GM18508 (cell line): ENCODE results near the gene TMED8.
A peak's percentile ranks its signal among the peaks of the same experiment; 100 is the strongest.
"Not testable (repeated sequence)": the region's sequence is repeated elsewhere in the genome, so short reads cannot be mapped to it uniquely, and the experiment has no call there.

Experiments
- ATAC-seq: cut with Tn5 transposase; IDR thresholded peaks from one replicate; pipeline ENCODE4 v1.9.1; 2021; ENCODE audit warnings: moderate number of reproducible peaks; ENCODE audit not compliant: insufficient read depth, unreplicated experiment

TMED8 gene

DNA sequence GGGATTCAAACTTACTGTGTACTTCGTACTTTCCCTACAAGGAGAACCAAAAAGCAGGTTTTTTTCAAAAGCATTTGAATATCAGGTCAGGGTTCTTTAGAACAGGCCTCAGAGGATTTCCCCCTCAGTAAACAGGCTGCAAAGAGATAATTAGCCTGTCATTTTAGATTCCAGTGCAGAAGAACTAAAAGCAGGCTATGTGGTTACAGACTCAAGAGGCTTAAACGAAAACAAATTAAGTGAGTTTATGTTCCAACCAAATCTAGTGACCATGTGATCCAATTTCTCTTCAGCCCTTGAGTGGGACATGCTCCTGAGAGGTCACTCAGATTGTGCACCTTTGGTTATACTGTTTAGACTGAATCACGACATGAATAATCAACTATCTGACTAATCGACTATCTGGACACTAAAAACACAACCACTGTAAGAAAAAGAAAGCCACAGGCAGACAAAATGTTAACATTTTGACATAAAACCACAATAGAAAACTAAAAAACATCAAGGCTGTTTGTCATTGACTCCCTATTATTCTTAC, 4.5 kb downstream of the TMED8 start:
- peak; percentile 32 for ATAC-seq

DNA sequence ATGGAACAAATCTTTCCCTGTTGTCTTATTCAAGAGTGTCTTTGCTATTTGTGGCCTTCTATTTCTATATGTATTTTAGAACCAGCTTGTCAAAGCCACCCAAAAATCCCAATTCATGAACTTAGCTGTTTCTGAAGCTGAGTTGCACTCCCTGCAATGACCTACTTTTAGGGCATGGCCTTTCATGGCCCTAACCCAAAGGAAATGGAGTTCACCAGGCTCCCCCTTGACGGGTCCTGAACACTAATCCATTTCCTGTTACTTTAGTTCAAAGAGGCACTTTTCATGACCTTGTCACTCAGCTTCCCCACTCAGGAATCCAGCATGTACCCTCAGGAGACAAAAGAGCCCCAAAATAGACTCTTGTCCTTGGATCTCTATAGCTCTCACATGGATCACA, 7.6 kb downstream of the TMED8 start:
- ATAC-seq, result no peak

DNA sequence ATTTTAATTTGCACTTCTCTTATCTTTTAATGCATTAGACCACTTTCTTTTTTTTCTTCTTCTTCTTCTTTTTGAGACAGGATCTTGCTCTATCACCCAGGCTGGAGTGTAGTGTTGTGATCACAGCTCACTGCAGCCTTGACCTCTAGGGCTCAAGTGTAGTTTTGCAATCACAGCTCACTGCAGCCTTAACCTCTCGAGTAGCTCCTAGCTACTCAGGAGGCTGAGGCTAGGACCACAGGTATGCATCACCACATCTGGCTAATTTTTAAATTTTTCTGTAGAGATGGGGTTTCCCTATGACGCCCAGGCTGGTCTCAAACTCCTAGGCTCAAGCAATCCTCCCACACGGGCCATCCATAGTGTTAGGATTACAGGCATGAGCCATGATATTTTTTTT, 12.7 kb downstream of the TMED8 start:
- ATAC-seq, result no peak

DNA sequence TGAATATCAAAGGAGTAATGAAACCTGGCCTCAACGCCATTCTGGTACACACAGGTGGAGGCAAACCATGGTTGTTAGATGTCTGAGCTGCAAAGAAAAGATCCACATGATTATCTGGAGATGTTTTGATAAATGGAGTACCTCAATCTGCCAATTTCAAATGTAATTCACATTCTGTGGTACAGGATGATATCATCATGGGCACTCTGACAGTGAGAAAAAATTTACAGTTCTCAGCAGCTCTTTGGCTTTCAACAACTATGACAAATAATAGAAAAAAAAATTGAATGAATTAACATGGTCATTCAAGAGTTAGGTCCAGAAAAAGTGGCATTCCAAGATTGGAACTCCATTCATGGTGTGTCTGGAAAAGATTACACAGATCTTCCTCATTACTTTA, 17.3 kb downstream of the TMED8 start:
- ATAC-seq, result no peak

DNA sequence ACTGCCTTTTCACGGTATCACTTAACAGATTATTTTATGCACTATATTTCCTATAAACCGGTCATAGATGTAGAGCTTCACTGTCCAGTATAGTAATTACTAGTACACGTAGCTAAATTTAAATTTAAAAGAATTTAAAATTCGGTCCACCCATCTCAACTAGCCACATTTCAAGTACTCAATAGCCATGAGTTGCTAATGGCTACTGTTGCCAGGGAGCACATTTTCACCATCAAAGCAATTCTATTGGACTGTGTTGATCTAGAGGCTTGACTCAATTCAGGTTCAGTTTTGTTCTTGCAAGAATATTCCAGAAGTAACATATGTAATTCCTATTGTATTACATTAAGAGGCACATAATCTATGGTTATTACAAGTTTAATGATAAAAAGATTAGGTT, 20.0 kb downstream of the TMED8 start:
- ATAC-seq, result no peak

DNA sequence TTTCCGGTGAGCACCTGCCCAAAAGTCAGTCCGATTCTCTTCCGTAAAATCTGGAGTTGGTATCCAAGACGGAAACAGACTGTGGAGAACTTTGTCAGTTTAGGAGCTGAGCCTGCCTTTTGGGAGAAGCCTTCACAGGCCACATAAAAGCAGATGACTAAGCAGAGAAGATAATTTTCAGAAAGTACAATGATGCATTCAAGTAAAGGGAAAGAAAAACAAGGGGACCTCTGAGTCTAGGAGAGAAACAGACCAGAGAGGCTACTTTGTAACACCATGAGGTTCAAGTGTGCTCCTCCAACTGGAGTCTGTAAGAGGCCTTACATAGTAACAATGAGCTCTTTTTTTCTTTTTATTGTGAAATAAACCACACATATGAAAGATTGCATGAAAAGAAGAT, 21.1 kb downstream of the TMED8 start:
- ATAC-seq, result no peak

DNA sequence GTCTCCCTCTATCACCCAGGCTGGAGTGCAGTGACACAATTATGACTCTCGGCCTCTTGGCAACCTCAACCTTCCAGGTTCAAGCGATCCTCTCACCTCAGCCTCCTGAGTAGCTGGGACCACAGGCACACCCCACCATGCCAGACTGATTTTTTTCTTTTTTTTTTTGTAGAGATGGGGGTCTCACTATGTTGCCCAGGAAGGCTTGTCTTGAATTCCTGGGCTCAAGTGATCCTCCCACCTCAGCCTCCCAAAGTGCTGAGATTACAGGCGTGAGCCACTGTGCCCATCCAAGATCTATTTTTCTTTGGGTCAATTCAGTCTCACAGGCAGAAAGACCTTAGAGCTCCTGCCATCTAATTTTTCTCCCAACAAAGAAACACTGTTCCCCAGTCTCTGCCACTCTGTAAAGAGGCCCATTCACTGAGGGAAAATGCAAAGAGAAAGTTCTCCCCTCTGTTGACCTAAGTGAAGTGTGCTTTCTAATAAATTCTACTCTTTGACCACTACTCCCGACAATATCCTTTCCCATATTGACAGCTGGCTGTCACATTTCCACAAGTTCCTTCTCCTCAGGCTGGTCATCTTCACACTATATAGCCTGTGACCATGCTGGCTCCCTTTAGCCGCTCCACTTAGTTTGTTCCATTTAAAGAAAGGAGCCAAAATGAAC, 23.3 kb downstream of the TMED8 start:
- no peak for ATAC-seq

DNA sequence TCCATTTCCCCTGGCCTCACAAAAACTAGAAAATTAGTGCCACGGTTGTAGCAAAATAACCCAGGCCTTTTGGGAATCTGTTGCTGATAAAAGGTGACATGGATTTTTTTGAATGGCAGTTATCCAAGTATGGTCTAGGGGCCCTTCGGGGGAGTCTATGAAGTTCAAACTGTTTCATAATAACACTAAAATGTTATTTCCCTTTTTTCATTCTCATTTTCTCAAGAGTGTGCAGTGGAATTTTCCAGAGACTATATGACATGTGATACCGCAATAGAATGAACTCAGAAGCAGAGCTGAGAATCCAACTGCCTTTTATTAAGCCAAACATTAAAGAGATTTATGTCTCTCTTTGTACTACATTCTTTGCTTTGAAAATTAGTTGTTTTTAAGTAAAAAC, 29.1 kb downstream of the TMED8 start:
- ATAC-seq, result no peak

DNA sequence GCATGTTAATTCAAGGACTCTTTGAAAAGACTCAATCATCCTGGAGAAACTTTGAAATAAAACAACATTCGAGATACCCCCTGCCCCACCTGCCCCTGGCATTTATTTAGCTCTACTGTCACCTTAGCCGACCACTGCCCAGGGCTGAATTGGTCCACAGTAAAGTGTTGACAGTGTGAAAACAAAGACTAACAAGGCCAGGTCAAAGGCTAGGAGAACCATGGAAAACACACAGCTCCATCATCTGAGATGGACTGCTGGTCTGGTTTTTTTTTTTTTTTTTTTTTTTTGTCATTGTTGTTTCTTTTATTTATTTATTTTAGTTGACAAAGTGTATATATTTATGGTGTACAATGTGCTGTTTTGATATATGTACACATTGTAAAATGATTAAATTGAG, 30.4 kb downstream of the TMED8 start:
- no peak for ATAC-seq

DNA sequence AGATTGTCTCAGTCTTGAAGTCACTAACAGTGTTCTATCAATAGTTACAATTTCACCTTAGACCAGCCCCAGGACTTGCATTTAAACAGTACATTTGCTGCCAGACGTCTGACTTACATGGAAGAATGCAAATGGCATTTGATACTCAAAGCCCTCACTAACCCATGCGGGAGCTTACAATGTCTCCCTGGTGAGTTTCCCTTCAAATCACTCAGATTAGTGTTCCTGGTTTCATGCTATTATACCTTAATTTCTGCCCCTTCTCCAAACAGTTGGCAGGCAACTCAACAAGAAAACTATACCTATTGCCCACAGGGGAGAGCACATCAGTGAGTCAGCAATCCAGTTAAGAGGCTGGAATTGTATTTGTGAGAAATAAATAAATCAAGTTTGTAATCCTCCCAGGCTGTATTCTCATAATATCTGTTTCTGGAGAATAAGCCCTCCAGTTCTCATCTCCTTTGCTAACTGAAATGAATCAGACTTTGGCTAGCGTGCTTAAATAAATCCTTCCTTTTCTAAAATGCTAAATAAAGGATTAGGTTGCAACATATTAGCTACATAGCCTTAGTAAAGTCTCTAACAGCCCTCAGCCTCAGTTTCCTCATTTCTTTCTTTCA, 32.4 kb downstream of the TMED8 start:
- ATAC-seq, result no peak

DNA sequence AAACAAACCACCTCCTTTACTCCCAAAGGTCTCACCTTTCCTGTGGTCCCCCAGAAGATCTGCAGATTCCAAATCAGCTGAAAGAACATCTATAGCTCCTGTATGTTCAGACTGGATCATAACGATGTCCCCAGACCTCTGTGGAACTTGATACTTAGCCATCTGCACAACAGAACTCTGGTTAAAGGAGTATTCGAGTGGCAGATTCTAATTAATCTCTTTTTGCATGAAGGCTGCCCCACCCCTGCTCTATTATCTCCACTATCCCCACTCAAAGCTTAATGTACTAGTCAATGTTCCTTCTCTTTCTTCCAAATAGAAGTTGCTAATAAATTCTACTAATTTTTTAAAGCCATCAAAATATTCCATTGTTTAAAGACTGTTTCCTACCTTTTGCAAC, 33.2 kb downstream of the TMED8 start:
- ATAC-seq, result no peak

DNA sequence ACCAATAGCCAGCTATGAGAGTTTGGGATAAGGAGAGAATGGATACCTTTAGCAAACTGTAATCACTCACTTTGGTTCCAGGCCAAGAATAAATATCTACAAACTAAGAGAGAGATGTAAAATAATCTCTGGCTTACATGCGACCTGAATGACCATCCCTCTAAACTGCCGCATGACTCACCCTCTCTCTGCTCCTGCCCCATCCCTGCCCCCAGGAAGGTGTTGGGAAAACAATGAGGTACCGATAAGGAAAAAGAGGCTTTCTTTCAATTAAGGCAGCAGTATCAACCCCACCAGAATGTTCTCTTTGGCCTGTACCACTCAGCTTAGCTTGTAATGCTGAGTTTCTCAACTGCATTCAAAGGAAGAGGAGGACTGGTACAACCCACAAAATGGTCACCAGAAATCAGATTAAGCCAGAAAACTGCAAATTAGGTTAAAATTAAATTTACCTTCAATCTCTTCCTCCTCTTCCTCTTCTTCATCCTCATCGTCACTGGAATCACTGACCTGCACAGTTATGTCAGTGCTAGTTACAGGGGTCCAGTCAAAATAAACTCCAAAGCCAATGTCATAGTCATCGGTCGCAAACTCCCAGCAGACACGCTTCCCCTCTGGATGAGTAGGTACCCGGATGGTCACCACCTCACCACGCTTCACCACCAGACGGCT, 34.0 kb downstream of the TMED8 start:
- no peak for ATAC-seq

DNA sequence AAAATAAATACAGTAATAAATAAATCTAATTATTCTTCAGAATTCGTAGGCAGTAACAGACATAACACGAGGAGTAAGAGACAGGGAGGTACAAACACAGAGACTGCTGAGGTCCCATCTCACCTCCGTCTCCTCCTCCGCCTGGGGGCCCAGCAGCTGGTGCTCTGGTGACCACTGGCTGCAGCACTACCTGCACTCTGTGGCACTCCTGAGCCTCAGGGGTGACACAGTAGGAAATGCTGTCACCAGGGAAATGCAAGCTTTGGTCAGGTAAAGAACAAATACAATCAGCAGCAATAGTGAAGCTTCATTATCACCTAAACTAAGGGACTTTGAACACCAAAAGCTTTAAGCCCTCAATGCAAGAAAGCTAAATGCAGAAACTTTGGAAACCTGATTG, 36.5 kb downstream of the TMED8 start:
- ATAC-seq, result no peak

DNA sequence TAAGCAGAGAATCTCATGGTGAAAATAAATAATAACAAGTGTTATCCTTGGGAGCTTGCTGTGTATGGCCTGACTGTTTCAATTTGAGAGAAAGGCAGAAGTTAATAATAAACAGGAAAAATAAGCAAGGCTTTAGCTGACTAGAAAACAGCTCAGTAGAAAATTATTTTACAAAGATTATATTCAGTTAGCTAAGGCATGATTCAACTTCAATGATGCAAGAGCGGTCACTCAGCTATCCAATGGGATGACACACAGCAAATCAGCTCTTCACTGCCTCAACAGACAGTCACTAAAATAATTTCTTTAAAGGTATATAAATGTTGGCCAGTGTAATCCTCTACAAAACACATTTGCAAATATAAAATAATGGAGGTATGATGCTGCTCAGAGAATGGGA, 37.5 kb downstream of the TMED8 start:
- no peak for ATAC-seq

DNA sequence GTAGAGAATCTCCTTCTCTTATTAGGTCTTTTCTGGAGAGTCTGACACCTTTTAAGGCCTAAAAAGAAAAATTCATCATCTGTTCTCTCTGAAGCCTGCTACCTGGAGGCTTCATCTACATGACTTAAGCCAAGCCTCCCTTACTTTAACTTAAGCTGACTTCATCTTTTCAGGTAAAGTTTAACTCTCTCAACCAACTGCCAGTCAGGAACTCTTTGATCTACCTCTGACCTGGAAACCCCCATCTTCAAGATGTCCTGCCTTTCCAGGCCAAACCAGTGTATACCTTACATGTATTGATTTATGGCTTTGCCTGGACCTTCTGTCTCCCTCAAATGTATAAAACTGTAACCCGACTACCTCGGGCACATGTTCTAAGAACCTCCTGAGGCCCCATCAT, 38.6 kb downstream of the TMED8 start:
- ATAC-seq, result no peak

DNA sequence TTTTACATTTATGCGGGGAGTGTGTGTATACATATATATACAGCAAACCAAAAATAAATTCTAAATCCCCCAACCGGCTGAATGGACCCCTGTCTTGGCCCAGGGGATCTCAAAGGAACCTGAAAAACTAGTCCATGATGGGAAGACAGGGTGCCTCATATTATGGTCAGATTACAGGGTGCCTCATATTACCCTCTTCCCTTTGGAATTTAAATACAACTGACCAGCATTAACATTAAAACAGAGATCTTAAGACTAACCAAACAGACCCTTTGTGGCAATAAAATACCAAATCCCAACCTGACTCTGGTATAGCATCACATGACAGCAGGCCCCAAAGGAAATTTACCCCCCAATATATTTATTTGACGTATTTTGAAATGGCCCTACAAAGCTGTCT, 39.0 kb downstream of the TMED8 start:
- ATAC-seq, result no peak

DNA sequence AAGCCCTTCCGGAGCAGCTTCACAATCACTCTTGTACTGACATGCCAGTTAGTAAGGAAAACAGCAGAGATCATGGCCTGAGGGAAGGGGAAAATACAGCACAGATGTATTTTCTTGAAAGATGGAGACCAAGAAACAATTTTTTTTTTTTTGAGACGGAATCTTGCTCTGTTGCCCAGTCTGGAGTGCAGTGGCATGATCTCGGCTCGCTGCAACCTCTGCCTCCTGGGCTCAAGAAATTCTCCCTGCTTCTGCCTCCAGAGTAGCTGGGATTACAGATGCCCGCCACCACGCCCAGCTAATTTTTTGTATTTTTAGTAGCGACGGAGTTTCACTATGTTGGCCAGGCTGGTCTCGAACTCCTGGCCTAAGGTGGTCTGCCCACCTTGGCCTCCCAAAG, 39.6 kb downstream of the TMED8 start:
- ATAC-seq, result not testable (repeated sequence)

DNA sequence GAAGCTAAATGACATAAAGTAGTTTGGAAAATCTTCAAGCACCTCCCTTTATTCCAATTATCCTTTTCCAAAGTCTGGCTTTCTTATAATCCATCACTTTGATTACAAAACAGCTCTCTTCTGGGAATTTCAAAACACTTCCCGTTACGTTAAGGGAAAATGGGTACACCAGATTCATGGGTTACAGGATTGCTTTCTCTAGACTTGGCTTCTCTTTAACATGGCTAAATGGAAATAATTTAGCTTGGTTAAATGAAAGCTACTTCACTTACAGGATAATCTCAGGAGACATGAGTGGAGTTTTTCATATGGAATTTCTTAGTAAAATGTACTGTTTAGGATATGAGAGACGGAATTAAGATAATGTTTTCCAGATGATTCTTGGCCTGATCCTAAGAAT, 41.3 kb downstream of the TMED8 start:
- ATAC-seq, result no peak

DNA sequence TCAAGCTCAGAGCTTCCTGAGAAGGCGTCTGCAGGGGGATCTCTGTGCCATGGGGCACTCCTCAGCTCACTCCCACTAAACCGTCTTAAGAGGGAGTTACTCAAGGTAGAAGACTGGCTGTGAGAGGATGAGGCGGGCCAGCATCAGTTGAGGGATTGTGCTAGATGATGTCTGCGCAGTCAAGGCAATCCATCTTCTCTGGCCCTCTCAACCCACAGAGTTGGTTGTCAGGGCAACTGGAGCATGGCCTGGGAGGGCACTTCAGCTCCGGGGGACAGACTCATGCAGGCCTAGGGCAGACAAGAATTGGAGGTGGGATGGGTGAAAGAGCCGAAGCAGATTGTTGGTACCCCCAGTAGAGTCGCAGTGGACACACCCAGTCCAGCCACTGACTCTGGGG, 47.0 kb downstream of the TMED8 start:
- ATAC-seq, result no peak

DNA sequence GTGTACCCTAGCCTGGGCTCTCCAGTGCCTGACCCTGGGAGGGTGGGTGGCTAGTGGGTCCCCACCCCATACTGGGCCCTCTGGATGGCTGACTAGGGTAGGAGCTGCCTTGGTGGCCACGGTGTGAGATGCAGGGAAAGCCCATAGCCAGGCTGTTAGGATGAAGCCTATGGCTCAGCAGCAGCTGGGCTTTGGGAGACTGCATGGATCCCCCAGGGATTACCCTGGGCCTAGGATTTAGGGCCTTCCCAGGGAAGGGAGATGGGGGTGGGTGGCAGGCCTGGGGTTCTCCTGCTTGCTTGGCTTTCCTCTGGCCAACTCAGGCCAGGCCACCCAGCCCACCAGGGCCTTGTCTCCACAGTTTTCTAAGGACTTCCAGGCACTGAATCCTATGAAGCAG, 49.8 kb downstream of the TMED8 start:
- ATAC-seq, result no peak

DNA sequence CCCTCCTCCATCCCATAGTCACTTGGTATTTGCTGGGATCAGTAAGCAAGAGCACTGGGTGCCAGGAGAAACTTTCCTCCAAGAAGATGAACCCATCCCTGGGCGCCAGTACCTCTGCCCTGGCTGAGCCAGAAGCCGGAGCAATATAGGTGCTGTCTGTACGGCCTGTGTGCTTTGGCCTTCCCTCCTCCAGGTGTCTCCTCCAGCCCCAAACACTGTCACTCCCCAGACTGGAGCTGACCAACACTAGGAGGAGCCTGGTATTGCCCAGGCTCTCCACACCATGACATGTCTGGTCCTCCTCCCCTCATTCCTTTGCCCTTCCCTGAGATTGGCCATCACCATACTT, 51.2 kb downstream of the TMED8 start:
- no peak for ATAC-seq
